ENCODE data around the gene CILP. TPM values are rescaled to one million over a fixed set of nuclear protein-coding genes. Genes with fewer than 3 reads are reported as not detected.

Gene CILP
- polyA plus RNA-seq, 4 donors, result 3.2 to 4.4 (median 3.9) TPM

- no peak for DNase-seq (ENCODE audit: low read depth in 4 of 4, low spot score in 2 of 4)
Observed at GRCh38 chr15:65223996-65224395, 12.7 kb upstream of the CILP start.

- no peak for DNase-seq (ENCODE audit: low read depth in 4 of 4, low spot score in 2 of 4)
Observed at GRCh38 chr15:65222891-65223290, 11.6 kb upstream of the CILP start.

- DNase-seq (ENCODE audit: low read depth in 4 of 4, low spot score in 2 of 4), result no peak
Observed at GRCh38 chr15:65221697-65222096, 10.4 kb upstream of the CILP start.

DNA sequence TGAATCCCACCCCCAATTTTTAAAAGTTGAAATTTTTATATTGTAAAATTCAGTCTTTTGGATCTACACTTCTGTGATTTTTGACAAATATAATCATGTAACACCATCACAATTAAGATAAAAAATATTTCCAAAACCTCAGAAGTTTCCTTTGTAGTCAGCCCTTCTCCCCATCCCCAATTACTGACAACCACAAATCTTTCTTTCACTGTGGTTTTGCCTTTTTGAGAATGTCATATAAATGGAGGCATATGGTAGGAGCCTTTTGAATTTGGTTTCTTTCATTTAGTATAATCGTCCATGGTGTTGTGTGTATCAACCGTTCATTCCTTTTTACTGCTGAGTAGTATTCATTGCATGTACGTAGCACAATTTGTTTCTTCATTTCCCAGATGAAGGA, 7.9 kb upstream of the CILP start:
- DNase-seq (ENCODE audit: low read depth in 4 of 4, low spot score in 2 of 4), result no peak

DNA sequence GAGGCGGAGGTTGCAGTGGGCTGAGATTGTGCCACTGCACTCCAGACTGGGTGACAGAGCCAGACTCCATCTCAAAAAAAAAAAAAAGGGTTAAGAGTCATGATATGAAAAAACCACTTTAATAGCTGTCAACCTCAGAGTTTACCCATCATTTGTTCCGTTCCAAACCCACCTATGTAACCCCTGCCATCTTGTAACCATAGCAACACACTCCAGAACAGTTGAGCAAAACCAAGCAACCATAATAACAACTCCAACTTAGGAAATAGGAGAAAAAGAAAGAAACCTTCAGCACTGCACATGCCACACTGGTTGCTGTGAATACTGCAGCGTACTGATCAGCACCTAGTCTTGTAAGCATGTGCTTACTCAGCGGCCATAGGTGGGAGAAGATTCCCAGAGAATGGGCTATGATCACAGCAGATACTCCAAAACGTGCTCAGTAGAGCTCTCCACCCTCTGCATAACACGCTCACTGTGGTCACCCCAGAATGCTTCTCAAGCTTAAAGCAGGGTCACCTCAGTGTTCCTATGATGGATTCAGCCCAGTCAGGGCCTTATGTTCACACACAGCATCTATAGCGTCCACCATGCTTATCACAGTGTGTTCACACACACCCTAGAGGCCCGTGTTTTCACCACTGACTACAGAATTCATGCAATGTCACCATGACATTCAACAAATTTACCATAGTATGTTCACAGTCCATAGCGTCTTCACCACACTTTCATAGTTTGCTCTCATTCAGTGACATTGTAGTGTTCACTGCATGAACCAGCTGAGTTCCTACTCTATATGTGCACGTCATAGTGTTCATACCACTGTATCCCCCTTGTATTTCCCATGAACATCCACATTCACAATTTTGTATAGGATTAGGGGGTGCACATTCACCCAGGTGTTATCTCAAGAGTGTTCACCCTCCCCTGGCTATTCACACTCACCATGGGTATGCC, 6.5 kb upstream of the CILP start:
- no peak for DNase-seq (ENCODE audit: low read depth in 4 of 4, low spot score in 2 of 4)

DNA sequence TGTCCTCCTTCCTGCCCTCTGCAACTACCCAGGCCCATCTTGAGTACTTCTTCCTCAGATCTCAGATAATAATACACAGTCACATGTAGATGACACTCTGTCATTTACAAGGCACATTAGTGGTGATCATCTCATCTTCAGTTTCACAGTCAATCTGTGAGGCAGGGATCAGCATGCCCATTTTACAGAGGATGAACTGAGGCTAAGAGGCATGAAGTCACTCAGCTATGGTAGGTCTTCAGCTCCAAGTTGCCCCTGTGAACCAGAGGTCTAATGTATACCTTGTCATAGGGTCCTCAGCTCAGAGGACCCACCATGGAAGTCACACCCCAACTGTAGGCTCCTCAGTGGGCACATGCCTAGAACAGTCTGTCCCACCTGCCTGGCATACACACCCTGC, 4.2 kb upstream of the CILP start:
- no peak for DNase-seq (ENCODE audit: low read depth in 4 of 4, low spot score in 2 of 4)

- no peak for DNase-seq (ENCODE audit: low read depth in 4 of 4, low spot score in 2 of 4)
Observed at GRCh38 chr15:65214010-65214409, 2.7 kb upstream of the CILP start.

DNA sequence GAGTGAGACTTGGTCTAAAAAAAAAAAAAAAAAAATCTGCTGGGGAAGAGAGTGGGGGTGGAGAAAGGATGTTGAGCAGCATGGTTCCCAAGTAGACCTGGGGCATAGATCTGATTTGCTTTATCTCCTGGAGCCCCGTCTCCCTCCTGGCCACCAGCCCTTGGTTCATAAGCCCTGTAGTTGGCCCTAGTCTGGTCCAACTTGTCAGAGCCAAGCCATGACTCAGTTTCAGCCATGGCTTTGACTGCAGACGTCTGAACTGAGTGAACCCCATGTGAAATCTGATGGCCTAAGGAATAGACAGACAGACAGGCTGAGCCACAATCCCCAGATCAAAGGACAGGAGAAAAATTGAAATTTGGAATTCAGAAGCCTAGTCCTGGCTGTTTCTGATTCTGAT, 2.0 kb upstream of the CILP start:
- DNase-seq (ENCODE audit: low read depth in 4 of 4, low spot score in 2 of 4), result no peak

GRCh38 chr15:65212097-65212496, 824 bp upstream of the CILP start:
- DNase-seq (ENCODE audit: low read depth in 4 of 4, low spot score in 2 of 4), result no peak

GRCh38 chr15:65211482-65211982, 259 bp upstream of the CILP start:
- peak in 3 of 4 donors; percentile 60 to 76 (median 75) for DNase-seq (ENCODE audit: low read depth in 4 of 4, low spot score in 2 of 4)

DNA sequence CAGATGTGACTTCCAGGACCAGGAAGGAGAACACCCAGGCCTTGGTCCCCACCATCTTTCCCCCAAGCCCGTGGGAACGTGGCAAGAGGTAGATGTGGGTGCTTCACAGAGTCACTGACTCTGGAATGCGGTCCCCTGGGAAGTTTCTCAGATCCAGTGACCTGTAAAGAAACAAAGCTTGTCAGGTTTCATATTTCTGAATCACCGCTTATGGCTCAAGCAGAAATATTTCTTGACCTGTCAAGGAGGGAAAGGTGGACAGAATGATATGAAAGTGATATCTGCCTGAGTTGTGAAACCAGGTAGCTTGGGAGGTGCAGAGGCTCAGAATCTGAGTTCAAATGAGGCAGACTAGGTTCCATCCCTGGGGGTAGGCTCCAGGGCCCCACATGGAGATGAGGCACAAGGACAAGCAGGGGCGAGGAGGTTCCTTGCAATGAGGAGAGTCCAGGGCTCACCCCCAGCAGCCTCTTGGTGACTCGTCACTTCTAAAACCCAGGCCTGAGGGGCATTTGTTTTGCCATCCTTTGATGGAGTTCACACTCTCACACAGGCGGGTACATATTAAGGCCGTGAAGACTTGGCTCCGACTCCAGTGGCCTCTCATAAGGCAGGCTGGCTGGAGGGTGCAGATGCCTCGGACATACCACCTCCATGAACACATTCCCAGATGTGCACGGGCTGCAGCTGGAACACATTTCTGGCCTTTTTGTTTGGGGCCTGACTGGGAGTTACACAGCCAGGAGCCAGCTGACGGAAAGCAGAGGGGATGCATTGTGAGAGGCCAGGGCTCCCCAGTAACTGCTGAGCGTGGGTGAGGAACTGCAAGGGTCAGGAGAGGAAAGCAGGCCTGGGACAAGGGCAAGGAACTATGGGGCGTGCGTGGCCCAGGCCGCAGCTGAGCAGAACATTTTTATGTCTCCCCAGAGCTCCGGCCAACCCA, 1.3 kb downstream of the CILP start:
- DNase-seq (ENCODE audit: low read depth in 4 of 4, low spot score in 2 of 4), result no peak

GRCh38 chr15:65208647-65209046, 2.6 kb downstream of the CILP start:
- DNase-seq (ENCODE audit: low read depth in 4 of 4, low spot score in 2 of 4), result no peak

DNA sequence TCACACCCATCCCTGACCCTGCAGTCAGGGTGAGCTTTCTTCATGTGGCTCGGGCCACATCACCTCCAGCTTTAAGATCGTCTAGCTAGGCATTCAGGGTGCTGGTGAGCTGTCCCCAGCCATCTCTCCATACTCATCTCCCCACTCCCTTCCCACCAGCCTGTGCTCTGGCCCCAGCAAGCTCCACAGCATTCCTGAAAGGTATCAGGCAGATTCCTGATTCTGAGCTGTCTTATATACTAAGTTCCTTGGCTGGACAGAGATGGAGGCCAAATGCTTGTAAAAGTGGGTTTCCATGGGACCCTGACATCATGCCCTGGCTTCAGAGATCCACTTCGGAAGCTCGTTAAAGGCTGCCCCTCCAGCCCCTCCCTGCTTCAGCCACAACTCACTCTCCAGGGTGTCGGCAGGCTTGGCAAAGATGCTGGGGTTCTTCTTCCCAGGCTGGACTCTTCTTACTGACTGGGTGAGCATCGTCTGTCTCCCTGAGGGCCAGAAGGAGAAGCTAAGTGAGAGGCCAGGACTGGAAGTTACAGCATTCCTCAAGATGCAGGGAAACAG, 3.9 kb downstream of the CILP start:
- no peak for DNase-seq (ENCODE audit: low read depth in 4 of 4, low spot score in 2 of 4)

GRCh38 chr15:65206750-65207149, 4.5 kb downstream of the CILP start:
- DNase-seq (ENCODE audit: low read depth in 4 of 4, low spot score in 2 of 4), result no peak

- DNase-seq (ENCODE audit: low read depth in 4 of 4, low spot score in 2 of 4), result no peak
Observed at GRCh38 chr15:65204931-65205660, 6.2 kb downstream of the CILP start.

GRCh38 chr15:65204236-65204930, 6.9 kb downstream of the CILP start:
- no peak for DNase-seq (ENCODE audit: low read depth in 4 of 4, low spot score in 2 of 4)

GRCh38 chr15:65201918-65202317, 9.4 kb downstream of the CILP start:
- DNase-seq (ENCODE audit: low read depth in 4 of 4, low spot score in 2 of 4), result no peak

GRCh38 chr15:65198571-65198970, 12.7 kb downstream of the CILP start:
- no peak for DNase-seq (ENCODE audit: low read depth in 4 of 4, low spot score in 2 of 4)

DNA sequence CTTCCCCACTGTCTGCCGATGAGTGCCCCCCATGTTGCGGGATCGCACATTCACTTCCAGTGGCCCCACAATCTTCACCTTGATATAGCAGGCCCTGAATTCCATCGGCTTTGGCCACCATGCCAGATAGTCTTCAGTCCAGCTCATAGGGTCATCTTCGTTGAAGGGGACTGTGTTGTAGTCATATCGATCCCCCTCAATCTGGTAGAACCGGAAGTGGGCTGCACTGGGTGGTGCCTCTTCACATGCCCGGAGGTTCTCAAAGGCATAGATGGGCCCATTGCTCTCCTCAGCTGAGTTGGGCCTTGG, 14.0 kb downstream of the CILP start:
- DNase-seq (ENCODE audit: low read depth in 4 of 4, low spot score in 2 of 4), result no peak

All from left renal cortex interstitium (tissue), 4 donors.